Gastroesophageal sphincter (tissue), 4 donors: ENCODE results near the gene SKA3. TPM values are rescaled to one million over a fixed set of nuclear protein-coding genes. Genes with fewer than 3 reads are reported as not detected.
A peak's percentile ranks its signal among the peaks of the same experiment; 100 is the strongest.
"Not testable (repeated sequence)": the region's sequence is repeated elsewhere in the genome, so short reads cannot be mapped to it uniquely, and the experiment has no call there.

ENCODE experiments used
- ATAC-seq: fragments of 150-250 bp; one replicate; pipeline ENCODE4 v1.9.1; 2016; ENCODE audit warnings: mild to moderate bottlenecking, moderate library complexity
- H3K27ac ChIP-seq, 4 donors: fragments of 200-600 bp; sonication (generic) in 3 of 4; 1 replicate in 3 of 4; 2 replicates in 1 of 4; pipeline ENCODE4 v1.5.1; 2016 to 2019
- H3K27me3 ChIP-seq: fragments of 200-600 bp; sonication (generic); one replicate; pipeline ENCODE4 v1.5.1; 2019
- H3K36me3 ChIP-seq, 2 donors: fragments of 200-600 bp; sonication (generic); one replicate each; pipeline ENCODE4 v1.5.1; 2019; ENCODE audit warnings: control low read depth in 1 of 2
- H3K4me1 ChIP-seq, 3 donors: fragments of 200-600 bp; sonication (generic); 1 replicate in 2 of 3; 2 replicates in 1 of 3; pipeline ENCODE4 v1.5.1; 2016 to 2019; ENCODE audit warnings: control low read depth in 2 of 3
- H3K4me3 ChIP-seq, 2 donors: fragments of 200-600 bp; sonication (generic); one replicate each; pipeline ENCODE4 v1.5.1; 2019; ENCODE audit warnings: mild to moderate bottlenecking in 1 of 2, moderate library complexity in 1 of 2
- H3K9me3 ChIP-seq, 3 donors: fragments of 200-600 bp; sonication (generic); one replicate each; pipeline ENCODE4 v1.5.1; 2017 to 2019; ENCODE audit warnings: control low read depth in 2 of 3
- EP300 ChIP-seq: sonication (generic); formaldehyde crosslinking; IDR thresholded peaks from one replicate; pipeline ENCODE4 v1.6.1; 2017; ENCODE audit warnings: antibody characterized with exemption, mild to moderate bottlenecking
- POLR2A ChIP-seq, 2 donors: fragments of 450-650 bp; IDR thresholded peaks; one replicate each; pipeline ENCODE4 v1.6.1; 2017; ENCODE audit warnings: antibody characterized with exemption in 2 of 2, mild to moderate bottlenecking in 2 of 2, moderate library complexity in 1 of 2
- POLR2AphosphoS5 ChIP-seq: sonication (generic); formaldehyde crosslinking; IDR thresholded peaks from one replicate; pipeline ENCODE4 v1.6.1; 2017; ENCODE audit warnings: antibody characterized with exemption
- WGBS, 2 donors: methylation state at CpG; one replicate each; pipeline ENCODE4 v1.1.5; 2018; ENCODE audit warnings: low coverage in 1 of 2; 5-methylcytosine and 5-hydroxymethylcytosine counted together
- total RNA-seq, 4 donors: library from RNA; depleted of rRNA; stranded (reverse); fragments of >200 nt; gene quantifications; one replicate each; pipeline ENCODE4 v1.1.0, GENCODE V29; 2016
- TF ChIP-seq, protein P1 (sequence below), 4 experiments: fragments of 200-600 bp in 2 of 4; fragments of 450-650 bp in 2 of 4; sonication (generic) in 1 of 4; IDR thresholded peaks; one replicate each; pipeline ENCODE4 v1.5.1; 2017 to 2019; ENCODE audit warnings: antibody characterized with exemption in 4 of 4, mild to moderate bottlenecking in 2 of 4, moderate library complexity in 2 of 4

The SKA3 gene
- total RNA-seq, 4 donors from 2014 or later: 0.19 to 0.81 (median 0.27) TPM; not detected in 1

DNA sequence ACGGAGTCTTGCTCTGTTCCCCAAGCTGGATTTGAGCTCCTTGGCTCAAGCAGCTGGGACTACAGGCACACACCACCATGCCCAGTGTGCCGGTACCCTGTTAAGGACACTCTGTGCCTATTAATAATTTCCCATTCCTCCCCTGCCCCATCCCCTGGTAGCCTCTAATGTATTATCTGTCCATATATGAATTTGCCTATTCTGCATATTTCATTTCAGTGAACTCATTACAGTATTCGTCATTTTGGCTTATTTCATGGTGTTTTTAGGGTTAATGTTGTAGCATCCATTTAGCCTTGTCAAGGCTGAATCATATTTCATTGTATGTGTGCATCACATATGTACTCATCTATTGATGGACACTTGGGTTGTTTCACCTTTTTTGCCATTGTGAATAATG is 33.6 kb downstream of the SKA3 start:
- Histone ChIP-seq H3K9me3 (no peaks in the 10 kb centered on the region), H3K4me1 (peaks cover 19 to 52% (median 21%) of the 10 kb centered on the region in 3 donors), H3K27ac (no peak overlapping the region), H3K36me3 (peaks cover 0 to 38% of the 10 kb centered on the region in 2 donors), H3K27me3 (no peaks in the 10 kb centered on the region), H3K4me3 (no peak overlapping the region)
- no peak for ATAC-seq
- WGBS, 2 donors: 80 to 86% methylated on average over 2 to 3 of the region's 3 CpGs
- TF ChIP-seq, protein P1, sequence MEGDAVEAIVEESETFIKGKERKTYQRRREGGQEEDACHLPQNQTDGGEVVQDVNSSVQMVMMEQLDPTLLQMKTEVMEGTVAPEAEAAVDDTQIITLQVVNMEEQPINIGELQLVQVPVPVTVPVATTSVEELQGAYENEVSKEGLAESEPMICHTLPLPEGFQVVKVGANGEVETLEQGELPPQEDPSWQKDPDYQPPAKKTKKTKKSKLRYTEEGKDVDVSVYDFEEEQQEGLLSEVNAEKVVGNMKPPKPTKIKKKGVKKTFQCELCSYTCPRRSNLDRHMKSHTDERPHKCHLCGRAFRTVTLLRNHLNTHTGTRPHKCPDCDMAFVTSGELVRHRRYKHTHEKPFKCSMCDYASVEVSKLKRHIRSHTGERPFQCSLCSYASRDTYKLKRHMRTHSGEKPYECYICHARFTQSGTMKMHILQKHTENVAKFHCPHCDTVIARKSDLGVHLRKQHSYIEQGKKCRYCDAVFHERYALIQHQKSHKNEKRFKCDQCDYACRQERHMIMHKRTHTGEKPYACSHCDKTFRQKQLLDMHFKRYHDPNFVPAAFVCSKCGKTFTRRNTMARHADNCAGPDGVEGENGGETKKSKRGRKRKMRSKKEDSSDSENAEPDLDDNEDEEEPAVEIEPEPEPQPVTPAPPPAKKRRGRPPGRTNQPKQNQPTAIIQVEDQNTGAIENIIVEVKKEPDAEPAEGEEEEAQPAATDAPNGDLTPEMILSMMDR (IDR thresholded peaks at IDR 0.05): no peak
- TF ChIP-seq EP300: no peak
- TF ChIP-seq POLR2AphosphoS5: no peak
- TF ChIP-seq POLR2A (IDR thresholded peaks at IDR 0.05): no peak

DNA sequence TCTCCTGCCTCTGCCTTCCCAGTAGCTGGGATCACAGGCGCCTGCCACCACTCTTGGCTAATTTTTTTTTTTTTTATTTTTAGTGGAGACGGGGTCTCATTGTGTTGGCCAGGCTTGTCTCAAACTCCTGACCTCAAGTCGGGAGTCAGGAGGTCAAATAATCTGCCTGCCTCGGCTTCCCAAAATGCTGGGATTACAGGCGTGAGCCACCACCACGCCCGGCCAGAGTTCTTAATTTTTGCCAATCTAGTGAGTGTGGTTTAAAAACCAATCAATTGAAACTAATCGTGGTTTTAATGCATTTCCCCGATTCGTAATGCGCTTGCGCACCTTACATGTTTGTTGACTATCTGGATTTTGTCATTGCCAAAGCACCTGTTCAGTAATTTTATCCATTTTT is 37.0 kb downstream of the SKA3 start:
- WGBS, 2 donors: 86 to 96% methylated on average over 9 to 12 of the region's 12 CpGs
- Histone ChIP-seq H3K4me3 (peak overlapping the region; percentile 87 to 89), H3K27me3 (peaks cover 4% of the 10 kb centered on the region), H3K4me1 (peaks cover 19 to 40% (median 21%) of the 10 kb centered on the region in 3 donors), H3K36me3 (peaks cover 0 to 13% of the 10 kb centered on the region in 2 donors), H3K27ac (peak overlapping the region in 3 of 4 donors; percentile 85 to 96 (median 90)), H3K9me3 (no peaks in the 10 kb centered on the region)
- TF ChIP-seq POLR2AphosphoS5 (no peak), POLR2A (IDR thresholded peaks at IDR 0.05) (no peak), EP300 (no peak)
- TF ChIP-seq, protein P1 (IDR thresholded peaks at IDR 0.05): no peak
- ATAC-seq: no peak

DNA sequence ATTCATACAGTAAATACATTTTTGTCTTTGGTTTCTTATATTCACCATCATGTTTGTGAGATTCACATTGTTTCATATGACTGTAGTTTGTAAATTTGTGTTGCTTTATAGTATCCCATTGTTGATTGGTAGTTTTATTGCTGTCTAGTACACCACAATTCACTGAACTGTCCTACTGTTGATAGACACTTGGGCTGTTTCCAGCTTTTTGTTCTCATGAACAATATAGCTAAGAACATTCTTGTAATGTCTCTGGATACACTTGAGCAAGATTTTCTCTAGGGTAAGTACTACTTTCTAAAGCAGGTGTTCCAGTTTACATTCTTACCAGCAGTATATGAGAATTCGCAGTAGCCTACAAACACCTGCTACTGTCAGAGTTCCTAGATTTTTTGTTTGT is 37.8 kb downstream of the SKA3 start:
- Histone ChIP-seq H3K4me1 (peaks cover 18 to 33% (median 19%) of the 10 kb centered on the region in 3 donors), H3K4me3 (no peak overlapping the region), H3K36me3 (peaks cover 0 to 13% of the 10 kb centered on the region in 2 donors), H3K9me3 (no peaks in the 10 kb centered on the region), H3K27ac (no peak overlapping the region), H3K27me3 (peaks cover 4% of the 10 kb centered on the region)
- 80 to 100% methylated on average over 1 of the region's 1 CpG for WGBS, 2 donors
- no peak for ATAC-seq
- TF ChIP-seq, protein P1 (IDR thresholded peaks at IDR 0.05): no peak
- TF ChIP-seq POLR2A (IDR thresholded peaks at IDR 0.05) (no peak), EP300 (no peak), POLR2AphosphoS5 (no peak)

DNA sequence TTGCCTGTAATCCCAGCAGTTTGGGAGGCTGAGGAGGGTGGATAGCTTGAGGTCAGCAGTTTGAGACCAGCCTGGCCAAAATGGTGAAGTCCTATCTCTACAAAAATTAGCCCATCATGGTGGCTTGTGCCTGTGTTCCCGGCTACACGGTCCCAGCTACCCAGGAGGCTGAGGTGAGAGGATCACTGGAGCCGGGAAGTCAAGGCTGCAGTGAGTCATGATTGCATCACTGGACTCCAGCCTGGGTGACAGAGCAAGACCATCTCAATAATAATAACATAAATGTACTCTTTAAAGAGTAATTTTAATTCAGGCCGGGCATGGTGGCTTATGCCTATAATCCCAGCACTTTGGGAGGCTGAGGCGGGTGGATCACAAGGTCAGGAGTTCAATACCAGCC is 38.7 kb downstream of the SKA3 start:
- peaks cover 4% of the 10 kb centered on the region for H3K27me3 ChIP-seq
- 80 to 88% methylated on average over 1 to 5 of the region's 5 CpGs for WGBS, 2 donors
- no peak overlapping the region for H3K27ac ChIP-seq
- H3K36me3 ChIP-seq: peaks cover 0 to 7% of the 10 kb centered on the region in 2 donors
- no peak for ATAC-seq
- no peaks in the 10 kb centered on the region for H3K9me3 ChIP-seq
- peaks cover 15 to 25% (median 17%) of the 10 kb centered on the region in 3 donors for H3K4me1 ChIP-seq
- TF ChIP-seq POLR2AphosphoS5 (no peak), EP300 (no peak), POLR2A (IDR thresholded peaks at IDR 0.05) (no peak)
- TF ChIP-seq, protein P1 (IDR thresholded peaks at IDR 0.05): no peak
- H3K4me3 ChIP-seq: no peak overlapping the region

DNA sequence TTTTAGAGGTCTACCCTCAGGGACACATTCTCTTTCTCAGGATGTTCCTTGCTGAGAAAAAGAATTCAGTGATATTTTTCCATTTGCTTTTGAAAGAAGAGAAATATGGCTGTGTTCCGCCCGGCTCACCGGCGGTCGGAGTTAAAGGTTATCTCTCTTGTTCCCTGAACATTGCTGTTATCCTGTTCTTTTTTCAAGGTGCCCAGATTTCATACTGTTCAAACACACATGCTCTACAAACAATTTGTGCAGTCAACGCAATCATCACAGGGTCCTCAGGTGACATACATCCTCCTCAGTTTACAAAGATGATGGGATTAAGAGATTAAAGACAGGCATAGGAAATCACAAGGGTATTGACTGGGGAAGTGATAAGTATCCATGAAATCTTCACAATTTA is 40.5 kb downstream of the SKA3 start:
- WGBS, 2 donors: 75 to 92% methylated on average over 4 to 6 of the region's 6 CpGs
- peaks cover 16% of the 10 kb centered on the region for H3K27me3 ChIP-seq
- H3K27ac ChIP-seq, H3K4me1 ChIP-seq, H3K9me3 ChIP-seq, ATAC-seq, H3K4me3 ChIP-seq, H3K36me3 ChIP-seq: not testable (repeated sequence)
